HepG2 (cell line): Measurements from ENCODE around the gene MYH7. TPM values are rescaled to one million over a fixed set of nuclear protein-coding genes. Genes with fewer than 3 reads are reported as not detected.

Experiments
- ATAC-seq: fragments of 200-7000 bp; cut with Tn5 transposase; 3 replicates; pipeline ENCODE4 v1.9.1; 2020; ENCODE audit warnings: mild to moderate bottlenecking, moderate library complexity
- BruUV-seq: library from RNA; stranded (reverse); fragments of 400-500 nt; replicated peaks from 2 replicates; lab custom pipeline; 2021; lab: Mats Ljungman, UMichigan
- CTCF ChIA-PET: fragments of 300-600 bp; formaldehyde crosslinking; extraction: SDS; loops from one replicate; lab custom pipeline; 2021; ENCODE audit warnings: low total read pairs, inconsistent platforms, low intra/inter-chr PET ratio; lab: Yijun Ruan, JAX
- POLR2A ChIA-PET: fragments of 350-600 bp; sonication (Branson Sonifier 250); formaldehyde crosslinking; loops from one replicate; lab custom pipeline; 2020; ENCODE audit warnings: antibody characterized with exemption, inconsistent platforms; lab: Yijun Ruan, JAX
- DNase-seq: peaks from one replicate; pipeline ENCODE4 v3.0.0-alpha.2; 2015; ENCODE audit warnings: low spot score
- FAIRE-seq: peaks from 3 replicates; lab custom pipeline; 2011; peaks lifted over from hg19 to GRCh38; lab: Jason Lieb, UNC
- H2AFZ ChIP-seq: one replicate; pipeline ENCODE4 v1.6.1; 2011; ENCODE audit warnings: low read length, inconsistent platforms
- H3K27ac ChIP-seq: fragments of 300-600 bp; 3 replicates; pipeline ENCODE4 v1.8.0; 2011; ENCODE audit warnings: mixed run types, mild to moderate bottlenecking, mixed read lengths, low read length, inconsistent platforms; ENCODE audit not compliant: insufficient read depth; ENCODE audit errors: extremely low read length
- H3K27me3 ChIP-seq, 2 experiments: fragments of 200-600 bp in 1 of 2; 2 replicates in 1 of 2; 3 replicates in 1 of 2; pipeline versions ENCODE4 v1.6.0 to v1.8.0; 2011; ENCODE audit warnings: low read length in 2 of 2, mild to moderate bottlenecking in 2 of 2, moderate library complexity in 2 of 2, inconsistent platforms in 1 of 2; ENCODE audit not compliant: insufficient read depth in 2 of 2, control insufficient read depth in 1 of 2
- H3K36me3 ChIP-seq, 2 experiments: fragments of 200-600 bp in 1 of 2; replicated peaks in 1 of 2; 2 replicates in 1 of 2; 3 replicates in 1 of 2; pipeline versions ENCODE4 v1.5.1 to v1.8.0; 2011; ENCODE audit warnings: low read length in 2 of 2, inconsistent platforms in 1 of 2; ENCODE audit not compliant: insufficient read depth in 2 of 2, control insufficient read depth in 1 of 2
- H3K4me1 ChIP-seq: 2 replicates; pipeline ENCODE4 v1.5.1; 2012; ENCODE audit warnings: low read length, inconsistent platforms; ENCODE audit not compliant: insufficient read depth
- H3K4me2 ChIP-seq: 2 replicates; pipeline ENCODE4 v1.6.0; 2011; ENCODE audit warnings: low read depth, low read length, inconsistent platforms
- H3K4me3 ChIP-seq, 3 experiments: fragments of 200-600 bp in 1 of 3; sonication (generic), shearing (Covaris generic) in 1 of 3; replicated peaks in 1 of 3; 2 replicates each; pipeline ENCODE4 v1.5.1; 2011 to 2016; ENCODE audit warnings: low read length in 3 of 3, inconsistent platforms in 2 of 3, low read depth in 2 of 3, mild to moderate bottlenecking in 2 of 3, control low read depth in 1 of 3, mixed read lengths in 1 of 3; ENCODE audit not compliant: insufficient read depth in 1 of 3
- H3K79me2 ChIP-seq: one replicate; pipeline ENCODE4 v1.6.1; 2011; ENCODE audit warnings: low read length, inconsistent platforms; ENCODE audit not compliant: insufficient read depth
- H3K9ac ChIP-seq: 2 replicates; pipeline ENCODE4 v1.6.0; 2011; ENCODE audit warnings: mild to moderate bottlenecking, low read depth, low read length, inconsistent platforms; ENCODE audit not compliant: insufficient read depth
- H3K9me3 ChIP-seq: 2 replicates; pipeline ENCODE4 v1.5.1; 2012; ENCODE audit warnings: mild to moderate bottlenecking, low read length
- H4K20me1 ChIP-seq: 2 replicates; pipeline ENCODE4 v1.6.0; 2011; ENCODE audit warnings: inconsistent platforms, mild to moderate bottlenecking, low read length, moderate library complexity; ENCODE audit not compliant: insufficient read depth
- HBP1 ChIP-seq: IDR thresholded peaks from 2 replicates; pipeline ENCODE4 v1.6.1; 2016; ENCODE audit warnings: low read depth, control low read depth
- HHEX ChIP-seq: IDR thresholded peaks from 2 replicates; pipeline ENCODE4 v1.6.1; 2016; ENCODE audit warnings: control low read depth
- KLF13 ChIP-seq: sonication (generic); formaldehyde crosslinking; IDR thresholded peaks from 2 replicates; pipeline ENCODE4 v1.4.0; 2020; ENCODE audit warnings: mild to moderate bottlenecking, missing genetic modification reagents
- ZFP37 ChIP-seq: sonication (generic); formaldehyde crosslinking; IDR thresholded peaks from 2 replicates; pipeline ENCODE4 v1.4.0; 2020; ENCODE audit warnings: missing genetic modification reagents, borderline replicate concordance
- ZKSCAN8 ChIP-seq: IDR thresholded peaks from 2 replicates; pipeline ENCODE4 v1.6.1; 2016; ENCODE audit warnings: borderline replicate concordance, missing genetic modification reagents, missing compliant biosample characterization
- ZNF251 ChIP-seq: sonication (generic); formaldehyde crosslinking; IDR thresholded peaks from 2 replicates; pipeline ENCODE4 v1.9.0; 2021; ENCODE audit warnings: mild to moderate bottlenecking, missing genetic modification reagents
- ZNF354B ChIP-seq: sonication (generic); formaldehyde crosslinking; IDR thresholded peaks from 2 replicates; pipeline ENCODE4 v1.8.0; 2022; ENCODE audit warnings: mild to moderate bottlenecking, missing genetic modification reagents
- ZNF883 ChIP-seq: sonication (generic); formaldehyde crosslinking; IDR thresholded peaks from 2 replicates; pipeline ENCODE4 v1.5.1; 2020; ENCODE audit warnings: mild to moderate bottlenecking, missing genetic modification reagents; ENCODE audit errors: not compliant biosample characterization
- WGBS: methylation state at CpG from one replicate; pipeline ENCODE4 v1.1.6; 2017; ENCODE audit warnings: low lambda C conversion rate; 5-methylcytosine and 5-hydroxymethylcytosine counted together
- in situ Hi-C: cut with HindIII; loops from 2 replicates; pipeline ENCODE4 v1.10.0; 2017; ENCODE audit warnings: low pct_unique_long_range_greater_than_20kb; ENCODE audit not compliant: extremely low pct_ligation_motif_present
- intact Hi-C: fragments of 100-400 bp; cut with micrococcal nuclease; formaldehyde crosslinking; loops from one replicate; pipeline ENCODE4 v1.10.0; 2022; ENCODE audit not compliant: unreplicated experiment
- polyA plus RNA-seq, 8 experiments: library from polyadenylated mRNA; depleted of rRNA in 3 of 8; stranded (reverse) in 7 of 8; unstranded in 1 of 8; fragments of >200 nt; fragmentation: Illumina TruSeq in 4 of 8; extraction: Trizol in 4 of 8; gene quantifications; 2 replicates each; pipeline versions ENCODE4 v1.2.1 to v1.2.3, GENCODE V29; 2011 to 2016; ENCODE audit warnings: low read depth in 4 of 8, missing spikeins in 1 of 8, mixed read lengths in 1 of 8; ENCODE audit not compliant: insufficient read depth in 1 of 8
- total RNA-seq, 5 experiments: library from RNA; depleted of rRNA; stranded (reverse); fragments of >200 nt; fragmentation: Illumina TruSeq; extraction: Trizol; gene quantifications; 2 replicates each; pipeline ENCODE4 v1.2.3, GENCODE V29; 2016; ENCODE audit warnings: low read depth in 1 of 5
- TF ChIP-seq, protein P1 (sequence below): sonication (generic); formaldehyde crosslinking; IDR thresholded peaks from 2 replicates; pipeline ENCODE4 v1.5.0; 2020; ENCODE audit warnings: mild to moderate bottlenecking, missing genetic modification reagents, borderline replicate concordance

Gene MYH7
- total and polyA plus RNA-seq, 2 of the 13 experiments (the other 11 are each of a cell fraction or from before 2014, with no cell fraction given): 0.04 TPM; not detected in 1

DNA sequence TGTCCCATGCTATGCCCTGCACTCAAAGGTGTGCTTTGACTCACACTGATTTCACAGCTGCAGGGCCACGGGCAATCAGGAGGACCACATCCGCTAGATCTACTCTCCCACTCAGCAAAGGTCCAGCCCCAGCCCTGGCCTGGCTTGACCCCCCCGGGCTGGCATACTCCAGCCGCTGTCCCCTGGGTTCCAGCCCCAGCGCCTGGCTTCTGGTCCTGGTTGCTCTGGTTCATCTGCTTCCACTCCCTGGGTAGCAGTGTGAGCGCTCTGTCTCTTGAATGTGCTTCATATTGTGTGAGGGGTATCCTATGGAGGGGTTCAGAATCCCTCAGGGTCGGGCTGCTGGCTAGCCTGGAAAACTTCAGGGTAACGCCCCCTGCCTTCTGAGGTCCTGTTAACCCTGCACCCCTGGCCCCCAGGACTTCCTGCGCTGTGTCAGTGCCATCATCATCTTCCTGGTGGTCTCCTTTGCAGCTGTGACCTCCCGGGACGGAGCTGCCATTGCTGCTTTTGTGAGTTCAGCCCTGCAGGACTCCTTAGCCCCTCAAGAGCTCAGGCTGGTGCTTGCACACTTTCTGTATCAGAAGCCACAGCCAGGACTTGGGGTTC lies 56.7 kb downstream of the MYH7 start (continued):
- TF ChIP-seq HBP1 (CRISPR knock-in tag) (no peak), ZKSCAN8 (CRISPR knock-in tag) (no peak), ZNF883 (CRISPR knock-in tag) (peak; percentile 44), ZFP37 (CRISPR knock-in tag) (no peak), ZNF251 (CRISPR knock-in tag) (no peak), ZNF354B (no peak)

DNA sequence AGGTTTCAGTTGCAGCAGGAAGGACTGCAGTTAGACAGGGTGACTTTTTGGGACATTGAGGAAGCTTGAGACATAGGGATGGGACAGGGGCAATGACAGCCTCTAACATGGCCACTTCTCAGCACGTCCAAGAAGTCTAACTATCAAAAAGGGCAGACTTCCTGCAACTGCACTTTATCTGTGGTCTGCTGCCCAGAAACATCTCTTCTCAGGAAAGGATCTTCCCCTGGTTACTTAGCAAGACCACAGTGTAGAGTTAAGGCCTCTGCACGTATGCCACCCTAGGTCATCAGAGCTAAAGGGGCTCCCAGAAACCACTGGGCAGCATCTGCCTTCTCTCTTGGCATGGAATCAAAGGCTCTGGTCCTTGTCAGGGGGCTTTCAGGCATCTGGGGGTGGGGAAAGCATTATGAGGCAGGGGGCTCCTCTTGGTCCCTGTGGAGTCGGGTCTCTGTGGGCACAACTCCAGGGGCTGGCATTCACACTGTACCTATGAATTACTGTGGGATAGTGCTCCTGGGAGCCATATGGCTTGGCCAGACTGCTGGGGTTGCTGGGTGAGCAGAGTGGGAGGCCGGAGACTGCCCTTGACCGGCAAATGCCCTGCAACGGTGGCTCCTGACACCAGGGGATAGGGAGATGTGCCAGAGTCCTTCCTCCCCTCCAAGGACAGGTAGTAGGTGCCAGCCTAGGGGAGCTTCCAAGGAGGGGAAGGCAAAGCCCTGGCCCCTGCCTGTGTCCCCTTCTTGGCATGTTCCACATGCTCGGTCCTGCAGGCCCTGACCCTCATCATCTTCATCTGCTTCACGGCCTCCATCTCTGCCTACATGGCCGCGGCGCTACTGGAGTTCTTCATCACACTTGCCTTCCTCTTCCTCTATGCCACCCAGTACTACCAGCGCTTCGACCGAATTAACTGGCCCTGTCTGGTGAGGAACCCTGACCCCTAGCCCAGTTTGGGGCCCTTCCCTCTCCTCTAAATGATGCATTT lies 57.6 kb downstream of the MYH7 start:
- ChIA-PET POLR2A (interaction anchor here (1.2 kb wide), 2 partner anchors 51 to 56 kb away, joined by 3 to 4 read pairs; no protein-coding TSS in a partner anchor), CTCF (interaction anchor here (5.1 to 5.9 kb wide), 2 partner anchors 50 to 112 kb away, joined by 96 to 111 read pairs; no protein-coding TSS in a partner anchor)
- Histone ChIP-seq H3K4me3 (no peak overlapping the region), H3K4me1 (no peaks in the 10 kb centered on the region), H3K9me3 (no peaks in the 10 kb centered on the region), H4K20me1 (no peaks in the 10 kb centered on the region), H3K27ac (no peak overlapping the region), H2AFZ (no peak overlapping the region), H3K9ac (no peak overlapping the region), H3K4me2 (no peak overlapping the region), H3K36me3 (no peaks in the 10 kb centered on the region), H3K79me2 (no peaks in the 10 kb centered on the region), H3K27me3 (peaks cover 26 to 88% of the 10 kb centered on the region in 2 experiments)
- TF ChIP-seq KLF13 (CRISPR knock-in tag) (0 out of 2 replicates have a peak, but pooled peaks have one; percentile 13), HHEX (CRISPR knock-in tag) (no peak)
- TF ChIP-seq, protein P1, sequence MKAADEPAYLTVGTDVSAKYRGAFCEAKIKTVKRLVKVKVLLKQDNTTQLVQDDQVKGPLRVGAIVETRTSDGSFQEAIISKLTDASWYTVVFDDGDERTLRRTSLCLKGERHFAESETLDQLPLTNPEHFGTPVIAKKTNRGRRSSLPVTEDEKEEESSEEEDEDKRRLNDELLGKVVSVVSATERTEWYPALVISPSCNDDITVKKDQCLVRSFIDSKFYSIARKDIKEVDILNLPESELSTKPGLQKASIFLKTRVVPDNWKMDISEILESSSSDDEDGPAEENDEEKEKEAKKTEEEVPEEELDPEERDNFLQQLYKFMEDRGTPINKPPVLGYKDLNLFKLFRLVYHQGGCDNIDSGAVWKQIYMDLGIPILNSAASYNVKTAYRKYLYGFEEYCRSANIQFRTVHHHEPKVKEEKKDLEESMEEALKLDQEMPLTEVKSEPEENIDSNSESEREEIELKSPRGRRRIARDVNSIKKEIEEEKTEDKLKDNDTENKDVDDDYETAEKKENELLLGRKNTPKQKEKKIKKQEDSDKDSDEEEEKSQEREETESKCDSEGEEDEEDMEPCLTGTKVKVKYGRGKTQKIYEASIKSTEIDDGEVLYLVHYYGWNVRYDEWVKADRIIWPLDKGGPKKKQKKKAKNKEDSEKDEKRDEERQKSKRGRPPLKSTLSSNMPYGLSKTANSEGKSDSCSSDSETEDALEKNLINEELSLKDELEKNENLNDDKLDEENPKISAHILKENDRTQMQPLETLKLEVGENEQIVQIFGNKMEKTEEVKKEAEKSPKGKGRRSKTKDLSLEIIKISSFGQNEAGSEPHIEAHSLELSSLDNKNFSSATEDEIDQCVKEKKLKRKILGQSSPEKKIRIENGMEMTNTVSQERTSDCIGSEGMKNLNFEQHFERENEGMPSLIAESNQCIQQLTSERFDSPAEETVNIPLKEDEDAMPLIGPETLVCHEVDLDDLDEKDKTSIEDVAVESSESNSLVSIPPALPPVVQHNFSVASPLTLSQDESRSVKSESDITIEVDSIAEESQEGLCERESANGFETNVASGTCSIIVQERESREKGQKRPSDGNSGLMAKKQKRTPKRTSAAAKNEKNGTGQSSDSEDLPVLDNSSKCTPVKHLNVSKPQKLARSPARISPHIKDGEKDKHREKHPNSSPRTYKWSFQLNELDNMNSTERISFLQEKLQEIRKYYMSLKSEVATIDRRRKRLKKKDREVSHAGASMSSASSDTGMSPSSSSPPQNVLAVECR (CRISPR knock-in tag): 0 out of 2 replicates have a peak, but pooled peaks have one; percentile 15
- DNase-seq (no peak), FAIRE-seq (no peak), ATAC-seq (peak; percentile 2; the same call in 1 of the 3 replicates)
- intact Hi-C loops (no loop called here), in situ Hi-C loops (loop anchor here (5.0 kb wide), 2 partner anchors 51 to 116 kb away; no protein-coding TSS in a partner anchor)
- BruUV-seq: no TSS peak
- WGBS: 14% methylated on average over 14 of the region's 14 CpGs
